ENCODE data around the gene TEKT4.
"Not testable (repeated sequence)": the region's sequence is repeated elsewhere in the genome, so short reads cannot be mapped to it uniquely, and the experiment has no call there.

The TEKT4 gene

GRCh38 chr2:94875820-94876522 is 4.7 kb downstream of the TEKT4 start:
- no peak for DNase-seq (ENCODE audit: low read depth)

DNA sequence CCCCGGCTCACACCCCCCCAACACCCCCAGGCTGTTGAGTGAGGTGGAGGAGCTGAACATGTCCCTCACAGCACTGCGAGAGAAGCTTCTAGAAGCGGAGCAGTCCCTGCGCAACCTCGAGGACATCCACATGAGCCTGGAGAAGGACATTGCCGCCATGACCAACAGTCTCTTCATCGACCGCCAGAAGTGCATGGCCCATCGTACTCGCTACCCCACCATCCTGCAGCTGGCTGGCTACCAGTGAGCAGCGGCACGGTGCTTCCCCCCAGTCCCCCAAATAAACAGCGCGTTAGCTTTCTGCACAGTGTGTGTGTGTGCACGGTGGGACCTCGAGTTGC is 5.3 kb downstream of the TEKT4 start:
- DNase-seq (ENCODE audit: low read depth) = no peak

GRCh38 chr2:94877129-94877528 is 5.9 kb downstream of the TEKT4 start:
- DNase-seq (ENCODE audit: low read depth) = no peak

DNA sequence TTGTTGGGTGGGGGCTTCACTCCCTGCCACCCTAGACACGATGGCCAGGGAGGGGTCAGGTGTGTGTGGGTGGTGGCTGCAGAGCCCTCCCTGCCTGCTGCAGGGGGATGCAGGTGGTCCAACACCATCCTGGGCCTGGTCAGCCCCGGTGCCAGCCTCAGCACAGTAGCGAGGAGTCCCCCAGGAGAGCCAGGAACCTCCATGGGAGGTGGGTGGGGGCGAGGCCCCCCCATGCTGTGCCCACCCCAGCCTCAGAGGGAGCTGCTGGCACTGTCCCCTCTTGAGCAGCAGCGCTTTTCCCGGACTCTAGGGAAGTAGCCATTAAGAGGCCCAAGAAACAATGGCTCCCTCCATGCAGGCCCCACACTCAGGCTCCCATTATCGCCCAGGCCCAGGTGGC is 7.3 kb downstream of the TEKT4 start:
- not testable (repeated sequence) for DNase-seq (ENCODE audit: low read depth)

DNA sequence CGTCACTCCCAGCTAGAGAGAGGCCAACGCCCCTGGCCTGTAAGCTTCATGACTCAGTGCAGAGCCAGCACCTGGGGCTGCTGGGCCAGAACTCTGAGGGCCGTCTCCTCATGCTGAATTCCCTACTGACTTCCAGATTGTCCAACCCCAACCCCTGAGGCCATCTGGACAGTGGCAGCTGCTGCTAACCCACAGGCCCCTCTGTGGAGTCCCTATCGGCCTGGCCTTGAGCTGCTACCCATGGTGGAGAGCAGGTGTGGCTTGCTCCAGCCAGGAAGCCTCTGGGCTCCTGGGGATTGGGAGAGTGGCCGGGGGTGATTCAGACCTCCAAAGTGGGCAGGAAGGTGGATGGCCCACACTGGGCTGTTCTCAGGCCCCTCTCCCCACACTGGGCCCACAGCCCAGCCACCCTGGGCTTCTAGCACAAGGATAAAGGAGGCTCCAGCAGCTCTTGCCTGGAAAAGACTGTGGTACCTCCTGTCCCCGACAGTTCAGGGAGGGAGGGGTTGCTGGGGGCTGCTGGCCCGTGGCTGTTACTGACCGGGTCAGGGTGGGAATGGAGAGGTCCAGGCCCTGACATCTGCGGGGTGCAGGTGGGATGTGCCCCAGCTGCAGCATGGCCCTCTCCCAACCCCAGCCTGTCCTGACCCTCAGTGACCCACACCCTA is 8.2 kb downstream of the TEKT4 start:
- no peak for DNase-seq (ENCODE audit: low read depth)

DNA sequence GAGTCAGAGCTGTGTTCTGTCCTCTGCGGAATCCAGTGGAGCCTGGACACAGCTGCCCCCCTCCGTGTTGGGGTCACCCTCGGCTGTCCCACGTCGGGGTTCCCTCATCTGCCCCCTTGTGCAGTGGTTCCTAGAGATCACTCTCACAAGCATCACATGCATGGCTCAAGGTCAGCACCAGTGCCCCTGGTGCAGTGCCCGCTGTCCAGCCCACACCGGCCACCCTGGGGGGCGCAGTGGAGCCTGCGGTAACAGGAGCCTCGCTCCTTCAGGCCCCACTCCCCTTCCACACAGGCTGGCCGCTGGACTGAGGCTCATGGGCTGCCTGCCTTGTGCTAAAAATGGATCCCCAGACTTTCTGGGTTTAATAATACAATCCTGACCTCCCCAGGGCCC is 8.8 kb downstream of the TEKT4 start:
- DNase-seq (ENCODE audit: low read depth) = no peak

DNA sequence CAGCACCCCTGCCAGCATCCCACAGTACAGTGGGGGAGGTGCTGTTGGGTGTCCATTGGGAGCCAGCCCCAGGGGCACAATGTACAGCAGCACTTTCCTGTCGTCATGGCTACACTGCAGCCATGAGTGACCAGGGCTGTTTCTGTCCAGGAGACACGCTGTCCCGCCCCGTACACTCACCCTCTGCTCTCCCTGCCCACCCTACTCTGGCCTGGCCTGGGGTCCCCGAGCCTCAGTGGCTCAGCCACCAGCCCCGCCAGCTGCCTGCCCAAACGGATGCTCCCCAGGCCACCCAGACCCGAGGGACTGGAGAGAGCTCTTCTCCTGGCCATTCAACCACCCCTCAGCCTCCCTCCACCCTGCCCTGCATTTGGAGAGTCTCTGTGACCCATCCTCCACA is 9.3 kb downstream of the TEKT4 start:
- no peak for DNase-seq (ENCODE audit: low read depth)

DNA sequence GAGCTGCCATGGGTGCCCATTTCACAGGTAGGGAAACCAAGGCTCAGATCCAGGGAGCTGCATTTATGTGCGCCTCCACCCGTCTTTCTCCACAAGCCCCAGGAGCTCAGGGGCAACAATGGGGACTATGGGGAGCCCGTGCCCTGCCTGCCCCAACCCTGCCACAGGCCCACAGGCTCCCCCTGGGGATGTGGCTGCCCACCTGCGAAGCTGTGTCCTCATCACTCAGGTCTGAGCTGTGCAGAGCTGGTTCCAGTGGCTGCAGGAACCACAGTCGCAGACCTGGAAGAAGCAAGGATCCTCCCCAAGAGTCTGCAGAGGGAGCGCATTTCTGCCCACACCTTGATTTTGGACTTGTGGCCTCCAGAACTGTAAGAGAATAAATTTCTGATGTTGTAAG is 9.8 kb downstream of the TEKT4 start:
- DNase-seq (ENCODE audit: low read depth) = no peak

- DNase-seq (ENCODE audit: low read depth) = no peak
Measured at GRCh38 chr2:94890234-94890633, 19.0 kb downstream of the TEKT4 start.

- not testable (repeated sequence) for DNase-seq (ENCODE audit: low read depth)
Measured at GRCh38 chr2:94895273-94895672, 24.0 kb downstream of the TEKT4 start.

DNA sequence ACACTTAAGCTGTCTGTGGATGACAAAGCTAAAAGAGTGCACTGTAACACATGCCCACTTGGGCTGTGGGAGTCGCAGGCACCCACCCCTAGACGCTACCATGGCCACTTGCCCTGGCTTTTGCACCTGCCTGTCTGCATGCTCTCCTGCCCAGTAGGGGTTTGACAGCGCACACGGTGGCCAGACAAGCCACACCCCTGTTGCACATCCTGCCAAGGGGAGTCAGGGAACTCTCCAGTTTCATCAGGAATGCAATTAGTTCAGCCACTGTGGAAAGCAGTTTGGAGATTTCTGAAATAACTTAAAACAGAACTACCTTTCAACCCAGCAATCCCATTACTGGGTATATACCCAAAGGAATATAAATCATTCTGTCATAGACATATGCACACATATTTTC is 35.7 kb downstream of the TEKT4 start:
- DNase-seq (ENCODE audit: low read depth) = not testable (repeated sequence)

GRCh38 chr2:94923196-94923595 is 52.0 kb downstream of the TEKT4 start:
- no peak for DNase-seq (ENCODE audit: low read depth)

DNA sequence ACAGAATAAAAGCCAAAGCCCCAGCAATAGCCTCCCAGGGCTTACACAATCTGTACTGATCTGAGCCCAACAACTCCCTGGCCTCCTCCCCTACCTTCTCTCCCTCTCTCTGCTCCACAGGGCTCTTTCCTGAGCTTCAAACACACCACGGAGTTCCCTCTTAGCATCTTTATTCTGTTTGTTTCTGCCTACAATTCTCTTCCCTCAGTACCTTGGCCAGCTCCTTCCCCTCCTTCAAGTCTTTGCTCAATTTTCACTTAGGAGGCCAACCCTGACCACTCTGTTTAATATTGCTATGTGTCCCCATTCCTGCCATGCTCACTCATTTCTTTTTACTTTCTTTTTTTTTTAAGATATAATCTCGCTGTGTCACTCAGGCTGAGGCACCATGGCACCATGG is 53.8 kb downstream of the TEKT4 start:
- not testable (repeated sequence) for DNase-seq (ENCODE audit: low read depth)

Data from T-helper 22 cell (primary cell).